H1 (cell line): Measurements from ENCODE around the gene PLEKHM3. TPM values are rescaled to one million over a fixed set of nuclear protein-coding genes. Genes with fewer than 3 reads are reported as not detected.

ENCODE experiments used
- JUND ChIP-seq: IDR thresholded peaks from 2 replicates; pipeline ENCODE4 v1.6.1; 2011; ENCODE audit warnings: mild to moderate bottlenecking, improper control_type of control experiment, low read length
- polyA plus RNA-seq, 7 experiments: library from polyadenylated mRNA; depleted of rRNA in 3 of 7; stranded (reverse) in 5 of 7; unstranded in 2 of 7; fragments of >200 nt in 5 of 7; fragments of 200-250 nt in 2 of 7; gene quantifications; 1 replicate in 5 of 7; 2 replicates in 1 of 7; 4 replicates in 1 of 7; pipeline versions ENCODE4 v1.2.1 to v1.2.3, GENCODE V29; 2011 to 2013; ENCODE audit warnings: missing spikeins in 2 of 7, mixed read lengths in 2 of 7
- total RNA-seq: library from RNA; stranded (reverse); fragmentation: NEBNext Ultra II Directional; extraction: Animal tissue kit (Norgen Biotek cat#: 25700); gene quantifications from 2 replicates; pipeline ENCODE4 v1.2.1, GENCODE V29; 2021

Gene PLEKHM3
- total and polyA plus RNA-seq, 2 of the 8 experiments (the other 6 are each of a cell fraction or from before 2014, with no cell fraction given): 2.3 to 5.8 TPM

DNA sequence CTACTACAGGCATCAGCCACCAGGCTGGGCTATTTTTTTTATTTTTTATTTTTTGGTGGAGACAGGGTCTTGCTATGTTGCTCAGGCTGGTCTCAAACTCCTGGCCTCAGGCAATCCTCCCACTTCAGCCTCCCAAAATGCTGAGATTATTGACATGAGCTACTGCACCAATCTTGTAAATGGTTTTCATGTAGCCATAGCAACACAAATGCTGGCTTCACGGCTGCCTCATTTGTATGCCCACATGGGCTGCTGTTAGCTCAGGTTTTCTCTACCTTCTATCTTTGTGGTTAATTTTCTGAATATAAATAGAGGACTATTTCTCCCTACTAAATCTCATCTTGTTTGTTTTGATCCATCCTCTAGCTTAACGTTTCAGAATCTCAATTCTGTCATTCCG lies 58.2 kb downstream of the PLEKHM3 start (continued):
- no peak for TF ChIP-seq JUND
